Ishikawa (cell line): ENCODE measurements around the gene MRPS22.

Experiments used
- CEBPB ChIP-seq: IDR thresholded peaks from 2 replicates; pipeline ENCODE4 v1.6.1; 2012
- CREB1 ChIP-seq: IDR thresholded peaks from 2 replicates; pipeline ENCODE4 v1.6.1; 2012; ENCODE audit warnings: low read depth
- EGR1 ChIP-seq: IDR thresholded peaks from 2 replicates; pipeline ENCODE4 v1.6.1; 2012
- EP300 ChIP-seq: IDR thresholded peaks from 2 replicates; pipeline ENCODE4 v1.6.1; 2012; ENCODE audit warnings: borderline replicate concordance
- FOXM1 ChIP-seq: IDR thresholded peaks from 2 replicates; pipeline ENCODE4 v1.6.1; 2012; ENCODE audit warnings: low read depth, borderline replicate concordance
- MAX ChIP-seq: IDR thresholded peaks from 2 replicates; pipeline ENCODE4 v1.6.1; 2012
- NFIC ChIP-seq: IDR thresholded peaks from 2 replicates; pipeline ENCODE4 v1.6.1; 2012
- RAD21 ChIP-seq: IDR thresholded peaks from 2 replicates; pipeline ENCODE4 v1.6.1; 2012; ENCODE audit warnings: low read depth
- REST ChIP-seq: IDR thresholded peaks from 2 replicates; pipeline ENCODE4 v1.6.1; 2012; ENCODE audit warnings: low read depth, mild to moderate bottlenecking
- TAF1 ChIP-seq: IDR thresholded peaks from 2 replicates; pipeline ENCODE4 v1.6.1; 2012; ENCODE audit warnings: low read depth, mild to moderate bottlenecking
- TCF12 ChIP-seq: IDR thresholded peaks from 2 replicates; pipeline ENCODE4 v1.6.1; 2012; ENCODE audit warnings: low read depth
- TEAD4 ChIP-seq: IDR thresholded peaks from 2 replicates; pipeline ENCODE4 v1.6.1; 2012
- USF1 ChIP-seq: IDR thresholded peaks from 2 replicates; pipeline ENCODE4 v1.6.1; 2012
- YY1 ChIP-seq: IDR thresholded peaks from 2 replicates; pipeline ENCODE4 v1.6.1; 2012; ENCODE audit warnings: low read depth
- ZBTB7A ChIP-seq: IDR thresholded peaks from 2 replicates; pipeline ENCODE4 v1.6.1; 2012; ENCODE audit warnings: low read depth

MRPS22 gene

GRCh38 chr3:139343895-139344856 is at the start of gene MRPS22:
Gene MRPS22 (plus strand): TSS chr3:139344020. CDS start chr3:139344027, 7 bp downstream.
- TF ChIP-seq MAX (no peak), FOXM1 (no peak), YY1 (peak; percentile 95), CEBPB (0 out of 2 replicates have a peak, but pooled peaks have one; percentile 8), REST (no peak), CREB1 (no peak), TCF12 (peak; percentile 38; the same call in 1 of the 2 replicates), RAD21 (no peak), USF1 (0 out of 2 replicates have a peak, but pooled peaks have one; percentile 31), EGR1 (no peak), EP300 (no peak), TAF1 (peak; percentile 91), TEAD4 (no peak), NFIC (no peak)

- TF ChIP-seq RAD21 (no peak), CREB1 (no peak), NFIC (no peak), YY1 (no peak), USF1 (no peak), ZBTB7A (no peak), EP300 (no peak), MAX (no peak), REST (no peak), TEAD4 (no peak), FOXM1 (no peak), CEBPB (no peak), TAF1 (no peak), TCF12 (no peak)
Measured at GRCh38 chr3:139295040-139295439, 48.8 kb upstream of the MRPS22 start.

- TF ChIP-seq TAF1 (no peak), USF1 (no peak), FOXM1 (no peak), TEAD4 (no peak), EP300 (no peak), CREB1 (no peak), TCF12 (no peak), CEBPB (no peak), ZBTB7A (no peak)
Measured at GRCh38 chr3:139296141-139296718, 47.6 kb upstream of the MRPS22 start.

- TF ChIP-seq FOXM1 = no peak
- no peak for TF ChIP-seq TAF1
- no peak for TF ChIP-seq ZBTB7A
Measured at GRCh38 chr3:139297588-139298311, 46.1 kb upstream of the MRPS22 start.
